Measurements from ENCODE around the gene IGF2BP3. TPM values are rescaled to one million over a fixed set of nuclear protein-coding genes. Genes with fewer than 3 reads are reported as not detected.

IGF2BP3 gene
- total RNA-seq, 1 donor from 2014 or later, result not detected

- DNase-seq (ENCODE audit: missing footprints), result no peak
- intact Hi-C loops (cut with DNase I), result no loop called here
- ATAC-seq, result no peak
Observed at GRCh38 chr7:23394488-23395171, 75.7 kb downstream of the IGF2BP3 start.

- no peak for DNase-seq (ENCODE audit: missing footprints)
- intact Hi-C loops (cut with DNase I), result no loop called here
Observed at GRCh38 chr7:23393636-23394035, 76.7 kb downstream of the IGF2BP3 start.

GRCh38 chr7:23389701-23390100, 80.6 kb downstream of the IGF2BP3 start:
- intact Hi-C loops (cut with DNase I), result no loop called here

More at GRCh38 chr7:23393636-23394035, 76.7 kb downstream of the IGF2BP3 start:
- ATAC-seq, result no peak

GRCh38 chr7:23387583-23387982, 82.7 kb downstream of the IGF2BP3 start:
- DNase-seq (ENCODE audit: missing footprints), result no peak
- intact Hi-C loops (cut with DNase I), result no loop called here
- no peak for ATAC-seq

More at GRCh38 chr7:23389701-23390100, 80.6 kb downstream of the IGF2BP3 start:
- DNase-seq (ENCODE audit: missing footprints) (no peak), ATAC-seq (no peak)

- no peak for DNase-seq (ENCODE audit: missing footprints)
- intact Hi-C loops (cut with DNase I), result no loop called here
- ATAC-seq, result no peak
Observed at GRCh38 chr7:23385140-23385539, 85.2 kb downstream of the IGF2BP3 start.

- DNase-seq (ENCODE audit: missing footprints) (no peak), ATAC-seq (no peak)
- intact Hi-C loops (cut with DNase I), result no loop called here
Observed at GRCh38 chr7:23383225-23383624, 87.1 kb downstream of the IGF2BP3 start.

GRCh38 chr7:23380961-23381360, 89.3 kb downstream of the IGF2BP3 start:
- DNase-seq (ENCODE audit: missing footprints), result no peak
- intact Hi-C loops (cut with DNase I), result no loop called here
- ATAC-seq, result no peak

GRCh38 chr7:23380556-23380955, 89.7 kb downstream of the IGF2BP3 start:
- intact Hi-C loops (cut with DNase I), result no loop called here
- ATAC-seq (no peak), DNase-seq (ENCODE audit: missing footprints) (no peak)

GRCh38 chr7:23378996-23379395, 91.3 kb downstream of the IGF2BP3 start:
- DNase-seq (ENCODE audit: missing footprints) (no peak), ATAC-seq (no peak)
- intact Hi-C loops (cut with DNase I), result no loop called here

GRCh38 chr7:23377134-23377533, 93.2 kb downstream of the IGF2BP3 start:
- intact Hi-C loops (cut with DNase I), result no loop called here
- ATAC-seq (no peak), DNase-seq (ENCODE audit: missing footprints) (no peak)

- ATAC-seq (no peak), DNase-seq (ENCODE audit: missing footprints) (no peak)
- intact Hi-C loops (cut with DNase I), result no loop called here
Observed at GRCh38 chr7:23373151-23374004, 96.9 kb downstream of the IGF2BP3 start.

- no peak for DNase-seq (ENCODE audit: missing footprints)
- no peak for ATAC-seq
- intact Hi-C loops (cut with DNase I), result no loop called here
Observed at GRCh38 chr7:23372611-23373010, 97.7 kb downstream of the IGF2BP3 start.

- DNase-seq (ENCODE audit: missing footprints), result no peak
- ATAC-seq, result no peak
- intact Hi-C loops (cut with DNase I), result no loop called here
Observed at GRCh38 chr7:23371654-23372053, 98.6 kb downstream of the IGF2BP3 start.

GRCh38 chr7:23369695-23370404, 100.4 kb downstream of the IGF2BP3 start:
- intact Hi-C loops (cut with DNase I), result no loop called here
- ATAC-seq (no peak), DNase-seq (ENCODE audit: missing footprints) (no peak)

GRCh38 chr7:23369100-23369499, 101.2 kb downstream of the IGF2BP3 start:
- DNase-seq (ENCODE audit: missing footprints), result no peak
- intact Hi-C loops (cut with DNase I), result no loop called here
- no peak for ATAC-seq

GRCh38 chr7:23358152-23358674, 112.1 kb downstream of the IGF2BP3 start:
- intact Hi-C loops (cut with DNase I), result no loop called here
- ATAC-seq (no peak), DNase-seq (ENCODE audit: missing footprints) (no peak)

- intact Hi-C loops (cut with DNase I), result no loop called here
- no peak for DNase-seq (ENCODE audit: missing footprints)
- ATAC-seq, result no peak
Observed at GRCh38 chr7:23357190-23358093, 112.8 kb downstream of the IGF2BP3 start.

GRCh38 chr7:23356726-23357125, 113.6 kb downstream of the IGF2BP3 start:
- intact Hi-C loops (cut with DNase I), result no loop called here
- no peak for DNase-seq (ENCODE audit: missing footprints)
- ATAC-seq, result no peak

Measured in Right ventricle myocardium inferior (tissue), 1 donor.